Endodermal cell (in vitro differentiated cells): ENCODE results near the gene GSG1L2. TPM values are rescaled to one million over a fixed set of nuclear protein-coding genes. Genes with fewer than 3 reads are reported as not detected.

ENCODE experiments used
- DNase-seq: peaks from one replicate; pipeline ENCODE4 v3.0.0-alpha.2; 2017
- H3K27ac ChIP-seq: 2 replicates; pipeline ENCODE4 v1.5.1; 2013; ENCODE audit warnings: mild to moderate bottlenecking, low read depth, low read length, moderate library complexity
- H3K27me3 ChIP-seq: 2 replicates; pipeline ENCODE4 v1.6.1; 2013; ENCODE audit warnings: mild to moderate bottlenecking, low read length, moderate library complexity; ENCODE audit not compliant: insufficient read depth, control insufficient read depth, poor library complexity, severe bottlenecking
- H3K36me3 ChIP-seq: 2 replicates; pipeline ENCODE4 v1.7.0; 2013; ENCODE audit warnings: mild to moderate bottlenecking, low read length, moderate library complexity; ENCODE audit not compliant: control insufficient read depth, insufficient read depth
- H3K4me1 ChIP-seq: one replicate; pipeline ENCODE4 v1.7.0; 2013; ENCODE audit warnings: low read length; ENCODE audit not compliant: control insufficient read depth, insufficient read depth
- H3K4me3 ChIP-seq: 2 replicates; pipeline ENCODE4 v1.5.1; 2013; ENCODE audit warnings: mild to moderate bottlenecking, low read length, moderate library complexity
- H3K9ac ChIP-seq: 2 replicates; pipeline ENCODE4 v1.6.1; 2013; ENCODE audit warnings: mild to moderate bottlenecking, low read length, moderate library complexity; ENCODE audit not compliant: poor library complexity, severe bottlenecking; ENCODE audit errors: extremely low read depth
- H3K9me3 ChIP-seq: 2 replicates; pipeline ENCODE4 v1.6.1; 2013; ENCODE audit warnings: mild to moderate bottlenecking, low read length, moderate library complexity; ENCODE audit not compliant: control insufficient read depth
- H3K27ac Mint-ChIP-seq: 2 replicates; pipeline ENCODE4 v1.8.0; 2020; ENCODE audit warnings: mixed read lengths
- H3K27me3 Mint-ChIP-seq: 2 replicates; pipeline ENCODE4 v1.8.0; 2021; ENCODE audit warnings: mild to moderate bottlenecking, mixed read lengths; ENCODE audit not compliant: insufficient read depth
- H3K36me3 Mint-ChIP-seq: 2 replicates; pipeline ENCODE4 v1.8.0; 2020; ENCODE audit warnings: low read depth, mixed read lengths
- H3K4me1 Mint-ChIP-seq: 2 replicates; pipeline ENCODE4 v1.8.0; 2020; ENCODE audit warnings: mixed read lengths
- H3K4me3 Mint-ChIP-seq: 2 replicates; pipeline ENCODE4 v1.8.0; 2020; ENCODE audit warnings: mild to moderate bottlenecking, moderate library complexity, mixed read lengths
- H3K9me3 Mint-ChIP-seq: 2 replicates; pipeline ENCODE4 v1.8.0; 2020; ENCODE audit warnings: mild to moderate bottlenecking, mixed read lengths
- WGBS, 2 experiments: methylation state at CpG; one replicate each; pipeline versions ENCODE4 v1.1.5 to v1.1.7; 2013; ENCODE audit warnings: missing lambda C conversion rate in 2 of 2, mixed read lengths in 1 of 2; ENCODE audit not compliant: insufficient coverage in 1 of 2, insufficient read length in 1 of 2; 5-methylcytosine and 5-hydroxymethylcytosine counted together
- total RNA-seq, 2 donors: library from RNA; stranded (reverse); fragmentation: NEBNext Ultra II Directional in 1 of 2; extraction: Animal tissue kit (Norgen Biotek cat#: 25700) in 1 of 2; gene quantifications; 2 replicates in 1 of 2; 3 replicates in 1 of 2; pipeline ENCODE4 v1.2.1, GENCODE V29; 2021
- TF ChIP-seq, protein P1 (sequence below): fragments of 200-600 bp; sonication (generic); conservative IDR thresholded peaks from 2 replicates; pipeline ENCODE4 v1.5.0; 2021; ENCODE audit warnings: antibody characterized with exemption, mild to moderate bottlenecking

GSG1L2 gene
- total RNA-seq, 2 donors from 2014 or later = not detected

- Histone ChIP-seq H3K4me1 (peaks cover 17% of the 10 kb centered on the region), H3K9me3 (no peaks in the 10 kb centered on the region), H3K36me3 (no peaks in the 10 kb centered on the region), H3K27ac (no peak overlapping the region), H3K9ac (no peak overlapping the region), H3K4me3 (no peak overlapping the region), H3K27me3 (peaks cover 28% of the 10 kb centered on the region)
- Mint-ChIP-seq H3K4me1 (peaks cover 22% of the 10 kb centered on the region), H3K9me3 (peaks cover 3% of the 10 kb centered on the region), H3K4me3 (no peak overlapping the region), H3K27ac (no peak overlapping the region), H3K27me3 (peaks cover 35% of the 10 kb centered on the region), H3K36me3 (no peaks in the 10 kb centered on the region)
- TF ChIP-seq, protein P1, sequence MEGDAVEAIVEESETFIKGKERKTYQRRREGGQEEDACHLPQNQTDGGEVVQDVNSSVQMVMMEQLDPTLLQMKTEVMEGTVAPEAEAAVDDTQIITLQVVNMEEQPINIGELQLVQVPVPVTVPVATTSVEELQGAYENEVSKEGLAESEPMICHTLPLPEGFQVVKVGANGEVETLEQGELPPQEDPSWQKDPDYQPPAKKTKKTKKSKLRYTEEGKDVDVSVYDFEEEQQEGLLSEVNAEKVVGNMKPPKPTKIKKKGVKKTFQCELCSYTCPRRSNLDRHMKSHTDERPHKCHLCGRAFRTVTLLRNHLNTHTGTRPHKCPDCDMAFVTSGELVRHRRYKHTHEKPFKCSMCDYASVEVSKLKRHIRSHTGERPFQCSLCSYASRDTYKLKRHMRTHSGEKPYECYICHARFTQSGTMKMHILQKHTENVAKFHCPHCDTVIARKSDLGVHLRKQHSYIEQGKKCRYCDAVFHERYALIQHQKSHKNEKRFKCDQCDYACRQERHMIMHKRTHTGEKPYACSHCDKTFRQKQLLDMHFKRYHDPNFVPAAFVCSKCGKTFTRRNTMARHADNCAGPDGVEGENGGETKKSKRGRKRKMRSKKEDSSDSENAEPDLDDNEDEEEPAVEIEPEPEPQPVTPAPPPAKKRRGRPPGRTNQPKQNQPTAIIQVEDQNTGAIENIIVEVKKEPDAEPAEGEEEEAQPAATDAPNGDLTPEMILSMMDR = no peak
- no peak for DNase-seq
- WGBS, 2 experiments = 90 to 92% methylated on average over 5 to 6 of the region's 6 CpGs
Observed at GRCh38 chr17:9806699-9807098, 15.2 kb downstream of the GSG1L2 start.

- Mint-ChIP-seq H3K9me3 (peaks cover 3% of the 10 kb centered on the region), H3K4me1 (peaks cover 12% of the 10 kb centered on the region), H3K4me3 (no peak overlapping the region), H3K27ac (no peak overlapping the region), H3K27me3 (peaks cover 33% of the 10 kb centered on the region), H3K36me3 (no peaks in the 10 kb centered on the region)
- no peak overlapping the region for H3K27ac ChIP-seq
- H3K4me1 ChIP-seq = peaks cover 10% of the 10 kb centered on the region
- no peak overlapping the region for H3K9ac ChIP-seq
- WGBS, 2 experiments = 90 to 94% methylated on average over 4 of the region's 4 CpGs
- H3K27me3 ChIP-seq = peaks cover 24% of the 10 kb centered on the region
- no peak for DNase-seq
- TF ChIP-seq, protein P1 = no peak
- H3K4me3 ChIP-seq = no peak overlapping the region
- H3K9me3 ChIP-seq = no peaks in the 10 kb centered on the region
- H3K36me3 ChIP-seq = no peaks in the 10 kb centered on the region
Observed at GRCh38 chr17:9805769-9806168, 16.1 kb downstream of the GSG1L2 start.

GRCh38 chr17:9802697-9803096, 19.2 kb downstream of the GSG1L2 start:
- Histone ChIP-seq H3K27ac (no peak overlapping the region), H3K4me1 (no peaks in the 10 kb centered on the region), H3K36me3 (no peaks in the 10 kb centered on the region), H3K27me3 (peaks cover 9% of the 10 kb centered on the region), H3K9me3 (no peaks in the 10 kb centered on the region), H3K4me3 (no peak overlapping the region), H3K9ac (no peak overlapping the region)
- WGBS, 2 experiments = 85 to 96% methylated on average over 3 to 4 of the region's 4 CpGs
- H3K36me3 Mint-ChIP-seq = no peaks in the 10 kb centered on the region
- DNase-seq = no peak
- no peak overlapping the region for H3K4me3 Mint-ChIP-seq
- H3K4me1 Mint-ChIP-seq = no peaks in the 10 kb centered on the region
- H3K27me3 Mint-ChIP-seq = peaks cover 19% of the 10 kb centered on the region
- no peak overlapping the region for H3K27ac Mint-ChIP-seq
- H3K9me3 Mint-ChIP-seq = no peaks in the 10 kb centered on the region
- TF ChIP-seq, protein P1 = no peak
